Upper lobe of right lung (tissue), 1 donor: ENCODE results near the gene NUP210. TPM values are rescaled to one million over a fixed set of nuclear protein-coding genes. Genes with fewer than 3 reads are reported as not detected.
A peak's percentile ranks its signal among the peaks of the same experiment; 100 is the strongest.

Experiments
- ATAC-seq: fragments of 200-7000 bp; cut with Tn5 transposase; one replicate; pipeline ENCODE4 v1.9.1; 2020; ENCODE audit warnings: mild to moderate bottlenecking, moderate library complexity
- DNase-seq: peaks from one replicate; pipeline ENCODE4 v3.0.0-alpha.2; 2020
- H3K27ac ChIP-seq: fragments of 200-600 bp; one replicate; pipeline ENCODE4 v1.8.0; 2022
- H3K27me3 ChIP-seq: fragments of 200-600 bp; one replicate; pipeline ENCODE4 v1.8.0; 2022; ENCODE audit warnings: mild to moderate bottlenecking
- H3K36me3 ChIP-seq: fragments of 200-600 bp; one replicate; pipeline ENCODE4 v1.8.0; 2022
- H3K4me1 ChIP-seq: fragments of 200-600 bp; one replicate; pipeline ENCODE4 v1.8.0; 2022
- H3K4me3 ChIP-seq: fragments of 200-600 bp; one replicate; pipeline ENCODE4 v1.8.0; 2022; ENCODE audit warnings: mild to moderate bottlenecking
- H3K9me3 ChIP-seq: fragments of 200-600 bp; one replicate; pipeline ENCODE4 v1.8.0; 2022
- CTCF ChIP-seq: fragments of 200-600 bp; IDR thresholded peaks from one replicate; pipeline ENCODE4 v1.8.0; 2022; ENCODE audit warnings: antibody characterized with exemption
- intact Hi-C: fragments of 100-400 bp; cut with DNase I; formaldehyde crosslinking; loops from one replicate; pipeline ENCODE4 v1.11.0; 2022
- total RNA-seq: library from RNA; stranded (reverse); fragmentation: NEBNext Ultra II Directional; extraction: Animal tissue kit (Norgen Biotek cat#: 25700); gene quantifications from one replicate; pipeline ENCODE4 v1.2.1, GENCODE V29; 2021
- donor health status: DM: no; HTN: yes; CAD: no; lungs with severe emphysema.

Gene NUP210
- total RNA-seq, 1 donor from 2014 or later: 19.8 TPM

GRCh38 chr3:13289771-13290285 lies 130.3 kb downstream of the NUP210 start:
- DNase-seq: peak; percentile 59
- Histone ChIP-seq H3K4me1 (no peaks in the 10 kb centered on the region), H3K27ac (no peak overlapping the region), H3K4me3 (no peak overlapping the region), H3K27me3 (peaks cover 33% of the 10 kb centered on the region), H3K9me3 (no peaks in the 10 kb centered on the region), H3K36me3 (no peaks in the 10 kb centered on the region)
- TF ChIP-seq CTCF: no peak
- intact Hi-C loops: no loop called here
- ATAC-seq: peak; percentile 17

- H3K4me1 ChIP-seq: no peaks in the 10 kb centered on the region
- no peak overlapping the region for H3K4me3 ChIP-seq
- no peaks in the 10 kb centered on the region for H3K36me3 ChIP-seq
- no peak for TF ChIP-seq CTCF
- H3K27me3 ChIP-seq: peaks cover 36% of the 10 kb centered on the region
- H3K27ac ChIP-seq: no peak overlapping the region
- peak; percentile 40 for DNase-seq
- intact Hi-C loops: no loop called here
- ATAC-seq: peak; percentile 32
- peaks cover under 1% of the 10 kb centered on the region for H3K9me3 ChIP-seq
Measured at GRCh38 chr3:13288732-13289718, 131.1 kb downstream of the NUP210 start.

GRCh38 chr3:13287833-13288232 lies 132.3 kb downstream of the NUP210 start:
- no peak overlapping the region for H3K27ac ChIP-seq
- H3K27me3 ChIP-seq: peaks cover 45% of the 10 kb centered on the region
- ATAC-seq (no peak), DNase-seq (no peak)
- H3K36me3 ChIP-seq: no peaks in the 10 kb centered on the region
- intact Hi-C loops: no loop called here
- peaks cover 3% of the 10 kb centered on the region for H3K4me1 ChIP-seq
- H3K4me3 ChIP-seq: no peak overlapping the region
- H3K9me3 ChIP-seq: peaks cover 4% of the 10 kb centered on the region
- no peak for TF ChIP-seq CTCF

GRCh38 chr3:13286873-13287272 lies 133.2 kb downstream of the NUP210 start:
- Histone ChIP-seq H3K36me3 (no peaks in the 10 kb centered on the region), H3K4me1 (peaks cover 8% of the 10 kb centered on the region), H3K27ac (no peak overlapping the region), H3K9me3 (peaks cover 4% of the 10 kb centered on the region), H3K4me3 (no peak overlapping the region), H3K27me3 (peaks cover 43% of the 10 kb centered on the region)
- intact Hi-C loops: no loop called here
- TF ChIP-seq CTCF: no peak
- ATAC-seq (no peak), DNase-seq (no peak)

GRCh38 chr3:13285007-13285567 lies 135.0 kb downstream of the NUP210 start:
- intact Hi-C loops: no loop called here
- H3K4me3 ChIP-seq: no peak overlapping the region
- H3K27me3 ChIP-seq: peaks cover 48% of the 10 kb centered on the region
- H3K4me1 ChIP-seq: peaks cover 9% of the 10 kb centered on the region
- no peak for TF ChIP-seq CTCF
- no peak overlapping the region for H3K27ac ChIP-seq
- no peak for ATAC-seq
- DNase-seq: peak; percentile 50
- H3K9me3 ChIP-seq: peaks cover 4% of the 10 kb centered on the region
- H3K36me3 ChIP-seq: no peaks in the 10 kb centered on the region
